Epithelial cell of prostate (primary cell): ENCODE results near the gene SLC4A2.
A peak's percentile ranks its signal among the peaks of the same experiment; 100 is the strongest.
"Not testable (repeated sequence)": the region's sequence is repeated elsewhere in the genome, so short reads cannot be mapped to it uniquely, and the experiment has no call there.

ENCODE experiments used
- DNase-seq: peaks from one replicate; pipeline ENCODE4 v3.0.0-alpha.2; 2011; ENCODE audit warnings: low read depth, low spot score
- H3K27ac ChIP-seq: fragments of 450-650 bp; 2 replicates; pipeline ENCODE4 v1.5.1; 2017; ENCODE audit warnings: mild to moderate bottlenecking

Gene SLC4A2

DNA sequence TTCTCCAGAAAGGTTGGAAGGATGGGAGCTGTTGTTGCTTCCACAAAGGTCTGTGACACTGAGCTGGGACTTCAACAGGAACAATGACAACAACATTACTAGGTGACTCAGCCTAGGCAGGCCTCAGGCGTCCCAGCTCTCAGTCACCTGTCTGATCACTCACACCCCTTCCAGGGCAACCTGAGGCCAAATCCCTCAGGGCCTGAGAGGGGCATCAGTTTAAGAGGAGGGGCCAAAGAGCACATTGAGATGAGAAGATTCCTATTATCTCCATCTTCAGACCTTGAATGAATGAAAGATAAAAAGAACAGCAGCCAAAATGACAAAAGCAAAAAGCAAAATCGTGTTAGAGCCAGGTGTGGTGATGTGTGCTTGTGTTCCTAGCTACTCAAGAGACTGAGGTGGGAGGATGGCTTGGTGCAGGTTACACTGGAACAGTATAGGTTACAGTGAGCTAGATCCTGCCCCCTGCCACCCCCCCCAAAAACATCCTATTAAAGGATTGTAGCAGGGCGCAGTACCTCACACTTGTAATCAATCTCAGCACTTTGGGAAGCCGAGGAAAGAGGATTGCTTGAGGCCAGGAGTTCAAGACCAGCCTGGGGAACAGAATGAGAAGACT, 34.8 kb upstream of the SLC4A2 start, which contains the start of gene ATG9B:
Gene ATG9B, minus strand, starts transcription at position 60 of the 622 bp plus-strand sequence. CDS start 71 bp downstream, outside the sequence.
- H3K27ac ChIP-seq = peak within 1 kb of the TSS; percentile 75
- DNase-seq = no peak

DNA sequence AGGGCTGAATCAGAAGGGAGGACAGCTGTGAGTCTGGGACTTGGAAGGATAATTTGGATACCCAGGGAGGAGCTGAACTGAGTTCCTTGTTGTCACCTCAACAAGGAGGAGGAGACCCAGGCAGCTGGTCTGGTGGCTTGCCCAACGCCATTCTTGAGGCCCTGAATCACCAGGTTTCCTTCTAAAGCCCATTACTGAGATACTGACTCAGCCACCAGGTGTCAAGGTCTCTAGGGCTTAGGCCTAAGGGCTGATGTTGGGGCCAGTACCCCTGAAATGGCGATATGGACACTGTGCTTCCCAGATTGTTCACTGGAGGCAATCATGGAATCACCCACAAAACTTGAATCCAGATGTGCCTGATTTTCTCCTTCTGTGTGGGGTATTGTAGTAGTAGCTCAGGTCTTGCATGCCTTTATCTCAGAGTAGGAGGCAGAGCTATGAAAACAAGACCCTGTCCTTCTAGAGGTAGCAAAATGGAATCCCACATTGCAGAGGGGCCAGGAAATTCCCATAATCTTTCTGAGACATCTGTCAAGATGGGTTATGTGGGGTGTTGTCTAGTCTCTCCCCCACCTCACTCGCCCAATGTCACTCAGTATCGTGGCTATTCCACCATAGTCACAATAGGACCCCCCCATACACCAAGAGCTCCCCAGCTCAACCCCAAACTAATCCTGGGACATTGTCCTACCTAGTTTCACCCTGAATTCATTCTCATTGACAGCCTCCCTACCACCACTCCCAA, 33.3 kb upstream of the SLC4A2 start:
- peak overlapping the region; percentile 75 for H3K27ac ChIP-seq
- DNase-seq = peak; percentile 69

DNA sequence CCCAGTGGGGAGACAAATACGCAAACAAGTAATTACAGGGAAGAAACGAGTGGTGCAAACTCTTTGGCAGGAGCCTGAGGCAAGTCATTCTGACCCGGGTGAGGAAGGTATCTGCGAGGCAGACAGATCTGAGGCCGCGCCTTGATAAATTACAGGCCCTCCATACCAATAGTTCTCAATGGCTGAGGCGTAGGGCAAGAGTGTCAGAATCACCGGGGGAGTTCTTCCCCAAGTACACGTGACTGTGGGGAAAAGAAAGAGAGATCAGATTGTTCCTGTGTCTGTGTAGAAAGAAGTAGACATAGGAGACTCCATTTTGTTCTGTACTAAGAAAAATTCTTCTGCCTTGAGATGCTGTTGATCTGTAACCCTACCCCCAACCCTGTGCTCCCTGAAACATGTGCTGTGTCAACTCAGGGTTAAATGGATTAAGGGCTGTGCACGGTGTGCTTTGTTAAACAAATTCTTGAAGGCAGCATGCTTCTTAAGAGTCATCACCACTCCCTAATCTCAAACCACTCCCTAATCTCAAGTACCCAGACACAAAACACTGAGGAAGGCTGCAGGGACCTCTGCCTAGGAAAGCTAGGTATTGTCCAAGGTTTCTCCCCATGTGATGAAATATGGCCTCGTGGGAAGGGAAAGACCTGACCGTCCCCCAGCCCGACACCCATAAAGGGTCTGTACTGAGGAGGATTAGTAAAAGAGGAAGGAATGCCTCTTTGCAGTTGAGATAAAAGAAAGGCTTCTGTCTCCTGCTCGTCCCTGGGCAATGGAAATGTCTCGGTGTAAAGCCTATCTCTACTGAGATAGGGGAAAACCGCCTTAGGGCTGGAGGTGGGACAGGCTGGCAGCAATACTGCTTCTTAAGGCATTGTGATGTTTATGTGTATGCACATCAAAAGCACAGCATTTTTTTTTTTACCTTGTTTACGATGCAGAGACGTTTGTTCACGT, 32.3 kb upstream of the SLC4A2 start:
- peak overlapping the region; percentile 75 for H3K27ac ChIP-seq
- DNase-seq = not testable (repeated sequence)

DNA sequence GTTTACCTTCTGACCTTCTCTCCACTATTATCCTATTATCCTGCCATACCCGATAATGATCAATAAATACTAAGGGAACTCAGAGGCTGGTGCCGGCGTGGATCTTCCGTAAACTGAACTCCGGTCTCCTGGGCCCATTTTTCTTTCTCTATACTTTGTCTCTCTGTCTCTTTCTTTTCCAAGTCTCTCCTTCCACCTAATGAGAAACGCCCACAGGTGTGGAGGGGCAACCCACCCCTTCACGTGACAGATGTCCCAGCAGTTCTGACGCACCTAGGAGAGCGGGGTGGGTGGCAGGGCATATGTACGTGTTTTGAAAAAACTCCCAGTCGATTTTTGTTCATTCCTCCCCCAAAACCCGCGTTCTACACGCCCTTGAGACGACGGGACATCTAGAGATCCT, 31.7 kb upstream of the SLC4A2 start:
- H3K27ac ChIP-seq = peak overlapping the region; percentile 75
- not testable (repeated sequence) for DNase-seq

DNA sequence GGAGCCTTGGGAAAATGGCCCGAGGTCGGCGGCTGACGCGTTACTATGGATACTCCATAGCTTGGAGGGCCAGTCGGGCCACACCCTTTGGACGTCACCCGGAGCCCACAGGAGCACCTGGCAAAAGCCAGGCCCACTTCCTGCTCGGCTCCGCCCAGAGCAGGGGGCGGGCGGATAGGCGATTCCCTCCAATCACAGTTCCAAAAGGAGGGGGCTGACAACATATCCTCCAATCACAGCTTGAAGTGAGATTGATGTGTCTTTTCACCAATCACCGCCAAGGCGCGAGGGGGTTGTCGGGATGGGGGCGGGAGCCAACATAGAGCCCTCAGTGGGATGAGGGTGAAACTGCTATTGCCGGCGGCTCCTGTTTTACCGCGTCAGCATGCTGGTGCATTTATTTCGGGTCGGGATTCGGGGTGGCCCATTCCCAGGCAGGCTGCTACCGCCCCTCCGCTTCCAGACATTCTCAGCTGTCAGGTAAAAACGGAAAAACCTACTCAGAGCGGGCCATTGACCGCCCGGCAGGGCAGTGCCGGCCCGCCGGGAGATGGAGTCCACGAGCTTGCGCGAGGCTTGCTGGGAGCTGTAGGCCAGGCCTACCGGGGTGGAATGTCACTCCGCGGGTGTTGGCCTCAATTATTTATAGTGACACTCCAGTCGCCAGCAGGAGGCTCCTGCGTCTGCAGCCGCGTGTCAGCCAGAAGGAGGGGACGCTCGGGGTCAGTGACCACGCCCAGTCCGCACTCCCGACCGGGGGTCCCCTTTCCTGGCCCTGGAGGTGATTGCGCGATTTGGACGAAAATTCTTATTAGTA, 31.1 kb upstream of the SLC4A2 start, which contains the start of gene ABCB8:
Gene ABCB8, plus strand, starts transcription at position 320 of the 817 bp plus-strand sequence. Its CDS starts 66 bp downstream, at position 386.
- peak; percentile 95 for DNase-seq
- peak within 1 kb of the TSS; percentile 75 for H3K27ac ChIP-seq

DNA sequence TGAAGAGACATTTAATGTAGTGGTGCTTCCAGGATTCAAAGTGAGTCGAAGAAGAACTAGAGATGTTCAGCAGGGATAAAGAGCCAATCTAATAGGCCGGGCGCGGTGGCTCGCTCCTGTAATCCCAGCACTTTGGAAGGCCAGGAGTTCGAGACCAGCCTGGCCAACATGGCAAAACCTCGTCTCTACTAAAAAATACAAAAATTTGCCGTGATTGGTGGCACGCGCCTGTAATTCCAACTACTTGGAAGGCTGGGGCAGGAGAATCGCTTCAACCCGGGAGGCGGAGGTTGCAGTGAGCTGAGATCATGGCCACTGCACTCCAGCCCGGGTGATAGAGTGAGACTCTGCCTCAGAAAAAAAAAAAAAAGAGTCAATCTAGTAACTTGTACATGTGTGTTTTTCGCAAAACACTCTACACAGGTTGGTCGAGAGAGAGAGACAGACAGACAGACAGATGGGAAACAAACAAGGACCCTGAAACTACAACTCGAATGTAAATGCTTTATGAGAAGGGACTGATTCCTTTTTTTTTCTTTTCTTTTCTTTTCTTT, 30.4 kb upstream of the SLC4A2 start:
- peak overlapping the region; percentile 75 for H3K27ac ChIP-seq
- no peak for DNase-seq

DNA sequence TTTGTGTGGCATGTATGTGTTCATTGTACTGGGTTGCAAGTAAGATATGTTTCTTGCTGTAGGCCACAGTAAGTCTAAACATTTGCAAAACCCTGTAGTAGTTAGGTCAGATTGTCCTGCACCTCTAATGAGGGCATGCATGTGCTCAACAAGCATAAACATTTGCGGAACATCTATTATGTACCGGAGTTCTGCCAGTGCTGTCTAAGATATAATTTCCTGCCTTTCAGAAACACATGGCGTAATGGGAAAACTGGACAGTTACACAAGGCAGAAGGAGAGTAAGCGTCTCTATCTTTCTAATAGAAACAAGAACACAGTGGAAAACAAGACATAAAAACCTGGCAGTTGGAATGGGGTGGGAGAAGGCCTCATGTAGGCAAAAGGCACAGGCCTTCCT, 28.4 kb upstream of the SLC4A2 start:
- no peak for DNase-seq
- no peak overlapping the region for H3K27ac ChIP-seq

DNA sequence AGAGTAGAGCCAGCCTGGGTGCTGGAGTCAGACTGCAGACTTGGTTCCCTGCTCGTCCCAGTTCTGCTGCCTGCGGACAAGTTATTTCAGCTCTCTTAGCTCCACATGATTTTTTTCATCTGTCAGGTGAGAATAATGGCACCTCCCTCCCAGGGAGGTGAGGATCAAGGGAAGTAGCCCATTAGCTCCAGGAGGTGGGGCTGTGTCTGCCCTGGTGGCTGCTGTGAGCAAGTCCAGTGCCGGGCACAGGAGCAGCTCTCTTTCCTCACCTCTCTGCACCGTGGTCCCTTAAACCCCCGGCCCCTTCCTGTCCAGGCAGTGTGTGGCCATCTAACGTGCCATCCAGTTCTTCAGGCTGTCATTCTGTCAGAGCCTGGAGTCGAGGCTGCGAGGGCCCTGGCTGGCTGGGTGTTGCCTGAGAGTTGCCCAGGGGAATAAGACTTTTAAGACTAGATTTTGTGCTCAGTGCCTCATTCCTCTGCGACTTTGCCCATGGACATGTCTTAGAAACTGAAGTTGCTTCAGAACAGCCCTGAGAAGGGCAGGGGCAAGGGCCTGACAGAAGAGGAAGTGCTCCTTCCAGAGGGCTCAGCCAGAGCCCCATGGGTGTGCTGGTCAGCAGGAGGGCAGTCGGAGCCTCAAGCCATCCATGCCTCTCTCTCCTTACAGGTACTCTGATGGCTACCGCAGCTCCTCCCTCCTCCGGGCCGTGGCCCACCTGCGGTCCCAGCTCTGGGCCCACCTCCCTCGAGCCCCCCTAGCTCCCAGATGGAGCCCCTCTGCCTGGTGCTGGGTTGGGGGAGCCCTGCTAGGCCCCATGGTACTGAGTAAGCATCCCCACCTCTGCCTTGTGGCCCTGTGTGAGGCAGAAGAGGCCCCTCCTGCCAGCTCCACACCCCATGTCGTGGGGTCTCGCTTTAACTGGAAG, 26.2 kb upstream of the SLC4A2 start:
- DNase-seq = no peak
- H3K27ac ChIP-seq = no peak overlapping the region

DNA sequence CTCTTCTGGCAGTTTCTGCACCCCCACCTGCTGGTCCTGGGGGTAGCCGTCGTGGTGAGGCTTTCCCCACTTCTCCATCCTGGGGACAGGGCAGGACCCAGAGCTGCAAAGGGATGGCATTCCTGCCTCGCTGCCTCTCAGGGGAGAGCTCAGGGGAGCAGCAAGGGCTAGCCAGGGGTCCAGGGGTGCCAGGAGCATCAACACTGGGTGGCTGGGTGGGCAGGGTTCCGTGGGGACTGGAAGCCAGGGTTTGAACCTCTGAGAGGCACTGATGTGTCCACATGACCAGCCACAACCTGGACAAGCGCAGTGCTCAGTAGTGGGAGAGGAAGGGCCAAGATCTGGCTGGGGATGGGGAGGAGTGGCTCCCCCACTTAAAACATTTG, 25.5 kb upstream of the SLC4A2 start:
- H3K27ac ChIP-seq = no peak overlapping the region
- no peak for DNase-seq

DNA sequence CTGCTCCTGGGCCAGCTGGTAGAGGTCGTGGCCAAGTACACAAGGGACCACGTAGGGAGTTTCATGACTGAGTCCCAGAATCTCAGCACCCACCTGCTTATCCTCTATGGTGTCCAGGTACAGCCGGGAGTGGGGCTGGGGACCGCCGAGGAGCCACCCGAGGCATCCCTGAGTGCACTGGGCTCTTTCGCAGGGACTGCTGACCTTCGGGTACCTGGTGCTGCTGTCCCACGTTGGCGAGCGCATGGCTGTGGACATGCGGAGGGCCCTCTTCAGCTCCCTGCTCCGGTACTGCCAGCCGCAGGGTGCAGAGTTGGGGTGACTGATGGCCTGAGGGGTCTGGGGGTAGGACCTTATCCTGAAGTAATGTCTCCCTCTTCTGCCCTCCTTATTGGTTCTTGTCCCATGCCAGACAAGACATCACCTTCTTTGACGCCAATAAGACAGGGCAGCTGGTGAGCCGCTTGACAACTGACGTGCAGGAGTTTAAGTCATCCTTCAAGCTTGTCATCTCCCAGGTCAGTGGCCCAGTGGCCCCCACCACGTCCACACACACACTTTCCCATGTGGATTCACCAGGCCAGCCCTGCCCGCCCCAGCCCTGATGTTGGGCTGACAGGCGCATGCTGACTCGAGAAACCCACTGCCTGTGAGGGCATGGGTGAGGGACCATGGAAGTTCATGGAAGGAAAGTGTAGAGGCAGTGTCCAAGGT, 24.9 kb upstream of the SLC4A2 start:
- H3K27ac ChIP-seq = no peak overlapping the region
- DNase-seq = no peak

DNA sequence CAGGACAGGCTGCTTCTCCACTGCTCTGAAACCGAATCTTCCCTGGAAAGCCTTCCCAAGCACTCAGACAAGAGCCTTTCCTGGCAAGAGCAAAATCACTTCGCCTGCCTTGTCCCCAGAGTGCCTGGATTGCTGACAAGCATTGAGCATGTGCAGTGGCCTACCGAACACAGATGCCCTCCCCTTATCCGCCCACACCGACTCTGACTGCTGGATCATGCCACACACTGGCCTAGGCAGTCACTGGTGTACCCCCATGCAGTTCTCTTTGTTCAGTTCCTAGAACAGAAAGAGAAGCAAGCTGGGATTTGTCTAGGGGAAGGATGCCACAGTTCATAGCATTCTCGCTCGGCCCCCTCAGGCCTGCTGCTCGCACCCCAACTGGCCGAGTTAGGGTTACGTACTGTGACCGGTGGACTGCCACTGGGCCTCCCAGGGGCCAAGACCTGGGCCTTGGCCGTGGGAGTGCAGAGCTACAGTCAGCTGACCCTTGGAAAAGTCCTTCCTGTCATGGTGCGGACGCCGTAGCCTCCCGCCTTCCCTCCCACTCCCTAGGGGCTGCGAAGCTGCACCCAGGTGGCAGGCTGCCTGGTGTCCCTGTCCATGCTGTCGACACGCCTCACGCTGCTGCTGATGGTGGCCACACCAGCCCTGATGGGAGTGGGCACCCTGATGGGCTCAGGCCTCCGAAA, 24.2 kb upstream of the SLC4A2 start:
- no peak overlapping the region for H3K27ac ChIP-seq
- no peak for DNase-seq

DNA sequence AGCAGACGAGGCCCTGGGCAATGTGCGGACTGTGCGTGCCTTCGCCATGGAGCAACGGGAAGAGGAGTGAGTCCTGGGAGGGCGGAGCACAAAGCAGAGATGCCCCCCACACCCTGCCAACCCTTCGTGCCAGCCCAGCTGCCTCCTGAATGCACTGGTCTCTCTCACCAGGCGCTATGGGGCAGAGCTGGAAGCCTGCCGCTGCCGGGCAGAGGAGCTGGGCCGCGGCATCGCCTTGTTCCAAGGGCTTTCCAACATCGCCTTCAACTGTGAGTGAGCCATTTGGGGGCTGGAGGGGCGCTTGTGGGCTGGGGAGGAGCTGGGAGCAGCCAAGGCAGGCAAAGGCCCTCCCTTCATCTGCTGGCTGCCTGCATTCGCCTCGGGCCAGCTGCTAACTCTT, 23.5 kb upstream of the SLC4A2 start:
- H3K27ac ChIP-seq = no peak overlapping the region
- DNase-seq = no peak

DNA sequence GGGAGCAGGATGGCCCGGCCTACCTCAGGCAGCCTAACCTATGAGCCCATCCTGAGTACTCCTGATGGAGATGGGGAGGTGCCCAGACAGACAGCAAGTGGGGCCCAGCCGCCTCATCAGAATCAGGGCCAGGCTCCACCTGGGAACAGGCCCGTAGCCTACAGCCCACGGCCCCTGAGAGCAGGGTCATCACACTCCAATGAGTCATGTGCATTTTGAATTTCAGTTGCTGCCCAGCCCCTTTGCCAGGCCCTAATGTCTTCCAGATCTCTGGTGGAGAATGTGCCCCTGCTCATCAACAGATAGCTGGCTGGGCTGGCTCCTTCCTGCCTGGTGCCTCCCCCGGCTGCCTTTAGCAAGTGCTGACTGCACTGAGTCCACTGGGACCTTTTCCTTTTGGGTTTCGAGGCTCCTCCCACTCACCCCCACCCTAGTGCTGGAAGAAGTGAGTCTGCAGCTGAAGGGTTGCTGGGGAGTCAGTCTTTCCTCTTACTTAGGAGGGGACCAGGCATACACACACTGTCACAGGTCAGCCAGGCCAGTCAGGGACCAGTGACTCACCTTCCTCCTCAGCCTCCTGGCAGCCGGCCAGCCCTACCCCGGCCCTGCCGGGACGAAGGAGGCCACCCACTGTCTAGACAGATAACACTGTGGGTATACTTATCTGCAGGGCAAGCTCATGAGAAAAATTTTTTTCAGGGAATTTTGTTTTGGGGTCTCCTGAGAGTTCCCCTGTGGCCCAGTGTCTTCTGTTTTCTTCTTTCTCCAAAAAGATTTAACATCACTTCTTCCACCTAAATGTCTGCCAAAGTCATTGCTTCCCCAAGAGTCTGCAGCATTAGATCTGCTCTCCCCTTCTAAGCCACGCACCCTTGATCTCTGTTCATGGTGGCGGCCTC, 20.2 kb upstream of the SLC4A2 start:
- DNase-seq = no peak
- peak overlapping the region; percentile 6 for H3K27ac ChIP-seq

DNA sequence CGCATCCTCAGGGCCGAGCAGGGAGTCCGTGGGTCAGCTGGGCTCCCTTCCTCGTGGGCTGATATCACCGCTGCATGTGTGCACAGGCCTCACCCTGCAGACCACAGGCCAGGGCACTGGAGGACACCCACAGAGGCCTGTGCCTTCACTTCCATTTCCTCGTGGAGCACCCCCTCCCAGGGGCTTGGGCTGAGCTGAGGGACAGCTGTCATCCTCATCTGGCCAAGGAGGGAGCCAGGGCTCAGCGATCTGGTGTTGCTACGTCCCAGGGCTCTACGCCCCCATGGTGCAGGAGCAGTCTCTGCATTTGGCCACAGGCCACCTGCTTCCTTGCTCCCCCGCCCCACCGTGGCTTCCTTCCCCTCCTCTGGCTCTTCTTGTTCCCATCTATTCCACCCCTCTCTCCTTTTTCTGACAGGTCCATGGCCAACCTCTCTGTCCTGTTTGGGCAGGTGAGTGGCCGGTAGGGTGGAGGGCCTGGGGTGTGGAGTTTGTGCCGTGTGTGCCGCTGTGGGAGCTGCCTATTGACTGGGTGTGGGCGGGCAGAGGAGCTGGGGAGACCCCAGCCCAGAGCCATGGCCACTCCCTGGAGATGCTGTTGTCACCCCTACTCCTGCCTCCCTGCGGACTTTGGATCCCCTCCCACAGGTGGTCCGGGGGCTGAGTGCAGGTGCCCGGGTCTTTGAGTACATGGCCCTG, 19.4 kb upstream of the SLC4A2 start:
- no peak overlapping the region for H3K27ac ChIP-seq

DNA sequence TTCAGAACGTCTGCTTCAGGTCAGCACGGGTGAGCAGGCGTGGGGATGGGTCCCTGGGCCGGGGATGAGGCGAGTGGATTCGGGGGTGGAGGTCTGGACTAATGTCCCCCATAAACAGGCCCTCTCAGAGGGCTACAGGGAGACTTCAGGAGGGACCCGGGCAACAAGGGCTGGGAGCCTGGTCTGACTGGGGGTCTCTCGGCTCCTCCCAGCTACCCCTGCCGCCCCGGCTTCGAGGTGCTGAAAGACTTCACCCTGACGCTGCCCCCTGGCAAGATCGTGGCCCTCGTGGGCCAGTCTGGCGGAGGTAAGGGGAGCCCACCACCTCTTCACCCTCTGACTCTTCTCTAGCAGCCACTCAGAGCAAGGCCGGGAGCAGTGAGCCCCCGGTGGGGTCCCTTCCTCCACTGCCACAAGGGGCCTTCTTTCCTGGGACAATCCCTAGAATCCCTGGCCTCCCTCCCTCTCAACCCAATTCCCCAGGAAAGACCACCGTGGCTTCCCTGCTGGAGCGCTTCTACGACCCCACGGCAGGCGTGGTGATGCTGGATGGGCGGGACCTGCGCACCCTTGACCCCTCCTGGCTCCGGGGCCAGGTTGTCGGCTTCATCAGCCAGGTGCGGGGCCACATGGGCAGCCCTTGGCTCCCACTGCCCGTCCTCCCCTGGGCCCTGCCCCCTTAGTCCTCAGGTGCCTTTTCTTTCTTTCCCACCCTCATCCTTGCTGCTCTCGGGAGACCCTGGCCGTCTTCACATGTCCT, 18.6 kb upstream of the SLC4A2 start:
- no peak overlapping the region for H3K27ac ChIP-seq
- DNase-seq = no peak

More for the DNA sequence above, 19.4 kb upstream of the SLC4A2 start:
- DNase-seq = no peak
